Upper lobe of left lung (tissue), 4 donors: ENCODE measurements around the gene SMC5.

Experiments
- CTCF ChIP-seq, 6 experiments: fragments of 450-650 bp in 4 of 6; fragments of 200-600 bp in 2 of 6; sonication (generic) in 2 of 6; IDR thresholded peaks; one replicate each; pipeline ENCODE4 v1.5.1; 2016 to 2019; ENCODE audit warnings: antibody characterized with exemption in 6 of 6
- EP300 ChIP-seq, 4 donors: sonication (generic); formaldehyde crosslinking; IDR thresholded peaks; one replicate each; pipeline ENCODE4 v1.5.1; 2017; ENCODE audit warnings: antibody characterized with exemption in 4 of 4, control low read depth in 2 of 4
- POLR2A ChIP-seq, 4 donors: fragments of 450-650 bp; IDR thresholded peaks; one replicate each; pipeline ENCODE4 v1.5.1; 2016 to 2017; ENCODE audit warnings: antibody characterized with exemption in 4 of 4, mild to moderate bottlenecking in 2 of 4
- POLR2AphosphoS5 ChIP-seq, 2 donors: sonication (generic); formaldehyde crosslinking; IDR thresholded peaks; one replicate each; pipeline ENCODE4 v1.5.1; 2017; ENCODE audit warnings: antibody characterized with exemption in 2 of 2

- TF ChIP-seq CTCF (IDR thresholded peaks at IDR 0.05) = no peak
- TF ChIP-seq POLR2AphosphoS5 (IDR thresholded peaks at IDR 0.05) = no peak
- no peak for TF ChIP-seq POLR2A (IDR thresholded peaks at IDR 0.05)
- no peak for TF ChIP-seq EP300 (IDR thresholded peaks at IDR 0.05)
Observed at GRCh38 chr9:70222354-70222753, 36.4 kb upstream of the SMC5 start.
